ENCODE measurements around the gene ITPKB. TPM values are rescaled to one million over a fixed set of nuclear protein-coding genes. Genes with fewer than 3 reads are reported as not detected.

ITPKB gene
- total and polyA plus RNA-seq, 7 donors: 3.9 to 14.1 (median 8.9) TPM

- Histone ChIP-seq H3K9me3 (no peaks in the 10 kb centered on the region), H3K4me3 (no peak overlapping the region), H3K36me3 (ENCODE audit: insufficient read depth in 1 of 2, low read depth in 1 of 2) (no peaks in the 10 kb centered on the region), H3K4me1 (peaks cover 56% of the 10 kb centered on the region), H3K27me3 (ENCODE audit: insufficient read depth in 3 of 3, low read length in 2 of 3) (no peaks in the 10 kb centered on the region), H3K27ac (peak overlapping the region; percentile 47)
- DNase-seq (no peak), ATAC-seq (no peak)
- intact Hi-C loops (cut with DNase I): no loop called here
- TF ChIP-seq, protein P1, sequence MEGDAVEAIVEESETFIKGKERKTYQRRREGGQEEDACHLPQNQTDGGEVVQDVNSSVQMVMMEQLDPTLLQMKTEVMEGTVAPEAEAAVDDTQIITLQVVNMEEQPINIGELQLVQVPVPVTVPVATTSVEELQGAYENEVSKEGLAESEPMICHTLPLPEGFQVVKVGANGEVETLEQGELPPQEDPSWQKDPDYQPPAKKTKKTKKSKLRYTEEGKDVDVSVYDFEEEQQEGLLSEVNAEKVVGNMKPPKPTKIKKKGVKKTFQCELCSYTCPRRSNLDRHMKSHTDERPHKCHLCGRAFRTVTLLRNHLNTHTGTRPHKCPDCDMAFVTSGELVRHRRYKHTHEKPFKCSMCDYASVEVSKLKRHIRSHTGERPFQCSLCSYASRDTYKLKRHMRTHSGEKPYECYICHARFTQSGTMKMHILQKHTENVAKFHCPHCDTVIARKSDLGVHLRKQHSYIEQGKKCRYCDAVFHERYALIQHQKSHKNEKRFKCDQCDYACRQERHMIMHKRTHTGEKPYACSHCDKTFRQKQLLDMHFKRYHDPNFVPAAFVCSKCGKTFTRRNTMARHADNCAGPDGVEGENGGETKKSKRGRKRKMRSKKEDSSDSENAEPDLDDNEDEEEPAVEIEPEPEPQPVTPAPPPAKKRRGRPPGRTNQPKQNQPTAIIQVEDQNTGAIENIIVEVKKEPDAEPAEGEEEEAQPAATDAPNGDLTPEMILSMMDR (IDR thresholded peaks at IDR 0.05): no peak
- 31 to 53% (median 46%) methylated on average over 3 of the region's 3 CpGs for whole genome bisulfite sequencing, 3 donors
Observed at GRCh38 chr1:226692823-226693222, 46.3 kb downstream of the ITPKB start.

GRCh38 chr1:226692051-226692792 is 46.9 kb downstream of the ITPKB start:
- Histone ChIP-seq H3K27ac (peak overlapping the region; percentile 47), H3K9me3 (no peaks in the 10 kb centered on the region), H3K4me1 (peaks cover 56% of the 10 kb centered on the region), H3K4me3 (no peak overlapping the region), H3K36me3 (ENCODE audit: insufficient read depth in 1 of 2, low read depth in 1 of 2) (no peaks in the 10 kb centered on the region), H3K27me3 (ENCODE audit: insufficient read depth in 3 of 3, low read length in 2 of 3) (no peaks in the 10 kb centered on the region)
- peak in 2 of 4 donors; percentile 42 to 54 for ATAC-seq
- TF ChIP-seq, protein P1 (IDR thresholded peaks at IDR 0.05): no peak
- 37 to 50% (median 43%) methylated on average over 4 of the region's 4 CpGs for WGBS, 3 donors
- DNase-seq: no peak
- intact Hi-C loops (cut with DNase I): no loop called here

GRCh38 chr1:226691247-226691646 is 47.8 kb downstream of the ITPKB start:
- intact Hi-C loops (cut with DNase I): no loop called here
- Histone ChIP-seq H3K4me1 (peaks cover 64% of the 10 kb centered on the region), H3K4me3 (no peak overlapping the region), H3K27ac (peak overlapping the region; percentile 46), H3K36me3 (ENCODE audit: insufficient read depth in 1 of 2, low read depth in 1 of 2) (no peaks in the 10 kb centered on the region), H3K27me3 (ENCODE audit: insufficient read depth in 3 of 3, low read length in 2 of 3) (no peaks in the 10 kb centered on the region), H3K9me3 (no peaks in the 10 kb centered on the region)
- 38 to 56% (median 51%) methylated on average over 4 of the region's 4 CpGs for WGBS, 3 donors
- DNase-seq (no peak), ATAC-seq (no peak)
- TF ChIP-seq, protein P1 (IDR thresholded peaks at IDR 0.05): no peak

- no peak for ATAC-seq
- Histone ChIP-seq H3K9me3 (no peaks in the 10 kb centered on the region), H3K36me3 (ENCODE audit: insufficient read depth in 1 of 2, low read depth in 1 of 2) (no peaks in the 10 kb centered on the region), H3K27me3 (ENCODE audit: insufficient read depth in 3 of 3, low read length in 2 of 3) (no peaks in the 10 kb centered on the region), H3K4me3 (no peak overlapping the region), H3K4me1 (peaks cover 66% of the 10 kb centered on the region), H3K27ac (peak overlapping the region; percentile 46)
- no peak for DNase-seq
- TF ChIP-seq, protein P1 (IDR thresholded peaks at IDR 0.05): no peak
- intact Hi-C loops (cut with DNase I): no loop called here
- 53 to 60% (median 59%) methylated on average over 8 of the region's 8 CpGs for WGBS, 3 donors
Observed at GRCh38 chr1:226690460-226690982, 48.6 kb downstream of the ITPKB start.

Data from psoas muscle (tissue), 8 donors.